Measurements from ENCODE around the gene RPL5.

Gene RPL5

DNA sequence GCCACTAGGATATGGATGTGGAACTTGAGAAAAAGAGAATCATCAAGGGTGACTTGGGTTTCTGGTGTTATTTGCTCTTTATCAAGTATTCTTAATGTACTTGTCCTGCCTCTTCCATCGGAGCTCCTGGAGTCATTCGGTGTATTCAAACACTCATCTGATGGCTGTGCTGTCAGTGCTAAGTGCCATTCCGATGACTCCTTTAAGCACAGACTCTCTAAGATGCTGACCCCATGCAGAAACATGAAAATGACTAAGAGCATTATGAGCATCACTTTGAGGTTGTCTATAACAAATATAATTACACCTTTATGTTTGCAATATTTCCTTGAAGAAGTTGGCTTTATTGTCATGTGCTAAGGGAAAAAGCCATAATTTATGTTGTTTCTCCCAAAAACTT is 11.3 kb upstream of the RPL5 start:
- no peak for DNase-seq

DNA sequence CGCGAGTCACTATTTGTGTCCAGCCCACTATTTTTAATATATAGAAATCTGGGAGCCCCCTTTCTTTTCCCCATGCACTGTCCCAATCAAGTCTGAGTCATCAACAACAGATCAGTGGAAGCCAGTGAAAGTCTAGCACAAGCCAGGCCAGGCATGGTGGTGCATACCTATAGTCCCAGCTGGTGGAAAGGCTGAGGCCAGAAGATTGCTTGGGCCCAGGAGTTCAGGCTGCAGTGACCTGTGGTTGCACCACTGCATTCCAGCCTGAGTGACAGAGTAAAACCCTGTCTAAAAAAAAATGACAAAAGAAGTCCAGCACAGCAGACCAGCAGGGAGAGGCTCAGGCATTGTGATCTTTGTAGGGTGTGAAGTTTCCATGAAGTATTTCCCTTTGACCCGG is 9.0 kb upstream of the RPL5 start:
- peak; percentile 52 for DNase-seq

DNA sequence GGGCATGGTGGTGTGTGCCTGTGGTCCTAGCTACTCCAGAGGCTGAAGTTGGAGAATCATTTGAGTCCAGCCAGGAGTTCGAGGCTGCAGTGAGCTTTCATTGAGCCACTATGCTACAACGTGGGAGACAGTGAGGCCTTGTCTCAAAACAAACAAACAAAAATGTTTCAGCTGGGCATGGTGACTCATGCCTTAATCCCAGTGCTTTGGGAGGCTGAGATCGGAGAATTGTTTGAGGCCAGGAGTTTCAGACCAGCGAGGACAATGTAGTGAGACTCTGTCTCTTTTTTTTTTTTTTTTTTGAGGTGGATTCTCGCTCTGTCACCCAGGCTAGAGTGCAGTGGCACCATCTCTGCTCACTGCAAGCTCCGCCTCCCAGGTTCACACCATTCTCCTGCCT is 5.0 kb upstream of the RPL5 start:
- no peak for DNase-seq

DNA sequence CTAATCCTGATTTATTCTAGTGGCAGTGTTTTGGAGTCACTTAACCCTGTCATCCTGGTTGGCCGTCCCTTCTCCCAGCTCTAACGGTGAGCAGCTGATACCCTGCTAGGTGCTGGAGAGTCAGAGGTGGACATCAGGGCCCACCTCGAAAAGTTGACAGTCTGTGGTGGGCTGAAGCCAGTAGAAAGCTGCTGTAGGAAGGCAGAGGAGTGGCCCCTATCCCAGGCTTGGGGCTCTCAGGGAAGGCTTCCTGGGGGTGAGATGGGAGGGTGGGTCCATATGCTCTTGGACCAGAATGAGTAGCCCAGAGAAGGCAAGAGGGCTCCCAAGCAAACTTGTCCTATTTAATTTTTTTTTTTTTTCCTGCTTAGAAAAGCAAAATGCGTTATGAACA is 475 bp upstream of the RPL5 start:
- DNase-seq, result no peak

DNA sequence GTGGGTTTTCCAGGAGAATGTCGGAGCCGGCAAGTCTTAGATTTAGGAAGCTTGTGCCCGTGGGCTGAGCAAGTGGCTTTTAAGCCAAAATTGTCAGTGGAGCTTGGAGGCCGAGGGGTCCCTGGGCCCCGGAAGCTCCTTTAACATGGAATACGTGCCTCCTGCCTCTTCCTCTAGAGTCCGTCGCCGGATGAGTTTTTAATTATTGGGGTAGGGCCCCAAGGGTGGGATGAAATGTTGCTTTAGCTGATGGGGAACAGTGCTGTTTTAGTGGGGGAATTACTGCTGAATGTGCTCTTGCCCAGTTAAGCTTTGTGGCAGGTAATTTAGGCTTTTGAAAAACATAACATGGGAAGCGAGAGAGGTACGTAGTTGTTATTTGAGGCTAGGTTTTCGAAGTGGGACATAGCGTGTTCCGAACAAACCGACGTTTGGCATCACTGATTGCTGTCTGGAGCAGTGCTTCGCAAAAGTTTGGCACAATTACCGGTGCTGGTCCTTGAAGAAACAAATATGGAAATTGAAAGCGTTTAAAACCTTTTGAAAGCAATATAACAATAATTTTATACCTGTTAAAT is 786 bp downstream of the RPL5 start:
- peak; percentile 16 for DNase-seq

DNA sequence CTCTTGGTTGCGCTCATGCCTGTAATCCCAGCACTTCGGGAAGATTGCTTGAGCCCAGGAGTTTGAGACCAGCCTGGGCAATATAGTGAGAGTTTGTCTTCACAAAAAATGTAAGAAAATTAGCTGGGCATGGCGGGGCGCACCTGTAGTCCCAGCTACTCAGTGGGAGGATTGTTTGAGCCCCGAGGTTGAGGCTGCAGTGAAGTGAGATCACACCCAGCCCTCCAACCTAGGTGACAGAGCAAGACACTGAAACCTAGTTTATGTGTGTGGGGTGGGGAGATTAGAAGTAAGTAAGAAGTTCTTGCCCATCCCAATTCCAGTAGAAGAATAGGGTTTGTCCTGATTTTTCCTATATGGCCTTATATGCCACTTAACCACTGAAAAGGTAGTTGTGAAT is 2.0 kb downstream of the RPL5 start:
- no peak for DNase-seq

DNA sequence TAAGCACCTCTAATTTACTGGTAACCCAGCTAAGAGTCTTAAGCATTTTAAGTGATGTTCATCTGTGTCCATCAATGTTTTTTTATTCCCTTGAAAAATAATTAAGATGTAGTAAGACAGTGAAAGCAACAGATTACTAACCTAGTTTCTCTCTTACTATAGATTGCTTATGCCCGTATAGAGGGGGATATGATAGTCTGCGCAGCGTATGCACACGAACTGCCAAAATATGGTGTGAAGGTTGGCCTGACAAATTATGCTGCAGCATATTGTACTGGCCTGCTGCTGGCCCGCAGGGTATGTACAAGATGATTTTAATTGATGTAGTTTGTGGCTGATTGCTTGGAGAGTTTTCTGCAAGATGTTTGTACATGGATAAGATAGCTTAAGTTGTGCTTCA is 2.8 kb downstream of the RPL5 start:
- no peak for DNase-seq

DNA sequence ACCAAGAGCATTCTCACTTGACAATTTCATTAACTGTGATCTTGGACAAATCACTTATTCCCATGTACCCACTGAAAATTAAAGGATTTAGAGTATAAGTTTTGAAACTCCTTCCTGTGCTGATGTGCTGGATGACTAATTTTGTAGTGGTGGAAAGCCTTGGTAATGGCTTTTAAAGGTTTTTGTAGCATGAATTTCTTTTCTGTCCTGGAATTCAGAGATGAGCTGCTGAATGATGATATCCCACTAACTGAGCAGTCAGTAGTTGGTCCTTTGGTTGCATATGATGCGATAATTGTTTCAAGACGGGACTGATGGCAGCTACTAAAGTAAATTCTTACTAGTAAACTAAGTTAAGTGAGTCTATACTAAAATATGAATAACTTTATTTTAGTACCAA is 5.2 kb downstream of the RPL5 start:
- DNase-seq, result no peak

DNA sequence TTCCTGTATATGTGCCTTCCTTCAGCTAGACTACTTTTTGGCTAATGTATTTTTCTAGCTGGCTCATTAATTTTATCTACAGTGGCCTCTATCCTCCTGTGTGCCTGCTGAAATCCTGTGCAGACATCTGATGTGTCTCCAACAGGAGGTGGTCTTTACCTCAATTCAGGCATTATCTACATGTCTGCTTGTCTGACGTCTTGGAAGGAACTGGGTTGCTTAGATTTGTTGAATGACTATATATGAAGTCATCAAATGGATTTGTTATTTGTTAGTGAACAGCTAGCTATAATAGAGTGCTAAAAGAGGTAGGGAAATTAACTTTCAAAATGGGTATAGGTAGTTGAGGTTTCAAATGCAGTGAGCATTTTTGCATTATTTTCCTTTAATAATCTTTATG is 6.7 kb downstream of the RPL5 start:
- DNase-seq, result no peak

DNA sequence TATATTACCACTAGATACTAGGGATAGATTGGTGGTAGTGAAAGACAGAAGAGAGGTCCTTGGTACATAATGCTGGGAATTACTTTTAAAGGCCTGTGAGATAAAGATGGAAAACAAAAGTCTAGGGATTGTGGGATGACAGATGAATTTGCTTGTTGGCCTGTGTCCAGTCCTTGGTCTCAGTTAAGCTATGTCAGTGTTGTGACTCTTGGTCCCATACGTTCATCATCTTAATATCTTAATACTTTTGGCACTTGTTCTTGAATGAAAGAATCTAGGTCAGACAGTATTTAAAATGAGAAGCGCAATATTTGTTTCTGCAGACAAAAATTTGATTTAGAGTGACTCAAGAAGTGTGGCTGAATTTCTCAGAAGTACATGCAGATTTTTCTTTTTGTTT is 7.6 kb downstream of the RPL5 start:
- DNase-seq, result no peak

DNA sequence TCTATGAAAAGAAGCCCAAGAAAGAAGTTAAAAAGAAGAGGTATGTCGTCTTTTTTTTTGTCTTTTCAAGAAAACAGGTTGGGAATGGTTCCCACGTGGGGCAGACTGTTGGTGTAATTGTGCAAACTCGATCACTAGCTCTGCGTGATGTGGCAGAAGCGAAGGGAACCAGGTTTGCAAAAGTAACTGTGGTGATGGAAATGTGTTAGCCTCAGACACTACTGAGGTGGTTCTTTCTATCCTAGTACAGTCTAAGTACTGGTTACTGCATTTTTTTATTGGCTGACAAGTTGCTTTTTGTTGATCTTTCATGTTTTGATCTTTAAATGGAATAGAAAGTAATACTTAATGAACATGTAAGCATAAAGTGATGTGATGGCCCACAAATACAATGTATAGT is 8.8 kb downstream of the RPL5 start:
- no peak for DNase-seq

DNA sequence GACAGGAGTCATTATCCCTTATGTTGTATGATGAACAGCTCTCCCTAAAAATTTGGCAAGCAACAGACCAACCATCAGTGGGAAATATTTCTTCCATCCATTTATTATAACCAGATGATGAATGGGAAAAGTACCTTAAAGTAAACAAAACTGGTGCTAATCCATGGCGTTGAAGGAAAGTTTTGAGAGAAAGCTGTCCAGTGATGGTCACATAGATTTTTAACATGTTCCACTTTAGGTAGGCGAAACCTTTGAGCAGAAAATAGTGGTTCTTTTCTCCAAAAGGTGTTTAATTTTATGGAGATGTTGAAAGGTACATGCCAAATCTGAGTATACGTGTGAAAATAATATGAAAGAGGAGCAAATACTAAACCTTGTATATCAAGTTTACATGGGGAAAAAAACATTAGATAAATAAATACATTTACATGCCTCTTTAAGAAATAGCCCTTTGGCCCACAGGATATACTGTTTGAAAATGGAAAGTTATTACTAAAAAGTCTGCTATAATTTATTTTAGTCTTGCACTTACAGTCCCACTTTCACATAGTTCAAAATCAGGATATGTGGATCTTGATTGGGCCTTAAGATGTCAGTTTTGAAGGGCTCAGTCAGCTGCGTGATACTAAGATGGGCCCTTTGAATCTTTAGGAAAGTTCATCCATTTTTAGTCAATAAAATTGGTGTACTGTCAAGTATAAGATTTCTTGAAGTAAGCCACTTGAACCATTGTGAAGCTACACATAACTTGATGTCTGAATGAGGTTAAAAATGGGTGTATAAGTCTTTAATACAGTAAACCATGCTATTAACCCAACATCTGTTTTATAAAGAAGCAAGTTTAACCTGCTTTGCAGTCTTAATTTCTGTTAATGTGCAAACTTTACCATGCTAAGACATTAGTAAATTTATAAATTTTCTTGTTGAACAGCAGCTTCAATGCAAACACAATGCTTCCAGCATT is 10.5 kb downstream of the RPL5 start:
- DNase-seq, result no peak

DNA sequence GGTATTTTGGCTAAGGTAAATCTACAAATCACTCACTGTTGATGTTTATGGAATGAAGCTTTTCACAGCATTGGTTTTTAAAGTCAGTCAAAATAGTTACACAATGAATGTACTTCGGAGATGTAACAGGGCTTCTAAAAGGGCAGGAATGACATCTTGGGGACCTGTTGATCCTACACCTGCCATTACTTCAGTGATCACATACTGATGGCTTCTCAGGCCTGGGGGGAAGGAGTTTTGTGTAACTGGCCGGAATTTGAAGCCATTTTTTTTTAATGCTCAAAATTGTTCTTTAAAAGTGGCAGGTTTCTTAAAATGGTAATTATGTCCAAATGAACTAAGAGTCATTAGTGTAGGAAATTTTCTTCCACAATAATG is 11.2 kb downstream of the RPL5 start:
- no peak for DNase-seq

DNA sequence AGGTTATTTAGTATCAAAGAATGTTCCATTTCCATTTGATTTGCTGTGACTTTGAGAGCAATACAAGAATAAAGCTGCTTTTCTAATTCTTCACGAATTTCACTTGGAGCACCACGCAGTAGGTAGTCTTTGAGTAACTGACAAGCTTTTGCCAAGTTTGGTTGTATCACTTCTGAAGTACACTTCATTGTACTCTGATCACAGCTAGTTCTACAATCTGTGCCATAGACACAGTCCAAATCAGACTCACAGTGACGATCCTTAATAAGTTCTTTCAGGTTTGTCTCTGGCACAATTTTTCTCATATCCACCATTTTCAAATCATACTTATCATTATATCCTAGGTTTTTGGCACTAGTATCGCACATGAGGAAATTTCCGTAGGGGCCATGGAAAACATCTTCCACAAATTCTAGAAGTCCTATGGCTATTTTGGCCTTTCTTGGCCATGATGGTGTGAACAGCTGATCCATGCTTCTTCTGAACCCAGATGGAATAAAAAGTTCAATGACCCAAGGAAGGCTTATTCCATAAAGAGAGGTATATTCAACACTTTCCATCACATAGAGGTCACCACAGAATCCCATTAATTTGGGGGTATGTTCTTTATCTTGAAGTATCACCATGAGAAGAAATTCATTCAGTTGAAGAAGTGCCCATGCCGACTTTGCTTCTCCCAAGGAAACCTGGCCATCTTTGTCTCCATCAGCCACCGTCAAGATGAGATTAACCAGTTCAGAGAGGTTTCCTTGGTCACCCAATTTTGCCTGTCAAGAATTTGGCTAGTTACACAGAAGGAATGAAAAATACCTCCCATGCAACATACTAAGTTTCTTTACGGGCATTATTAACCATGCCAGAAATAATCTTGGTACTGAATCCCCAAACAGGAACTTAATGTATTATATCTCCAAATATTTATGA is 11.9 kb downstream of the RPL5 start:
- DNase-seq, result no peak

DNA sequence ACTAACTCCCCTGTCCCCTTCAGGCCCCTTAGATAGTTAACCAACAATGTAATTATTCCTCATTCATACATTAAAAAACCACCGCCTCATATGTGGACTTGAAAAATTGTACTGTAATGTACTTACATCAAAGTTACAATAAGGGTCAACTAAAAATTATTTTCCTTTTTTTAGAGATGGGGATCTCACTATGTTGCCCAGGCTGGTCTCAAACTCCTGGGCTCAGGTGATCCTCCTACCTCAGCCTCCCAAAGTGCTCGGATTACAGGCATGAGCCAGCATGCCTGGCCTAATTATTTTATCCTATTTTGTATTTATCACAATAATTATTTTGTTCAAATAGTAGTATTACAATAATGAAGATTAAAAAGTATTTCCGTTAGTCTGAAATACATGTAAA is 12.6 kb downstream of the RPL5 start:
- no peak for DNase-seq

DNA sequence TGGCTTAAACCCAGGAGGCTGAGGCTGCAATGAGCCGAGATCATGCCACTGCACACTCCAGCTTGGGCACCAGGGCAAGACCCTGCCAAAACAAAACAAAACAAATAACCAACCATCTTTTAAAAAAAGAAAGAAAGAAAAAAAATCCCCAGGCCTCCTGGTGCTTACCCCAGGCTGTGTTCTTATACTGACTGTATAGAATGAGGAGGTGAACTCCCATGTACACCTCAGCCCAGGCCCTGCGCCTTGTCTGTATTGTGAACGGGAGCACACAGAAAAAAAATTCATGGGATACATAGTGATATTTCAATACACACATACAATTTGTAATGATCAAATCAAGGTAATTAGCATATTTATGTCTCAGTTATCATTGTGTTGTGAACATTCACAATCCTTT is 14.1 kb downstream of the RPL5 start:
- DNase-seq, result no peak

DNA sequence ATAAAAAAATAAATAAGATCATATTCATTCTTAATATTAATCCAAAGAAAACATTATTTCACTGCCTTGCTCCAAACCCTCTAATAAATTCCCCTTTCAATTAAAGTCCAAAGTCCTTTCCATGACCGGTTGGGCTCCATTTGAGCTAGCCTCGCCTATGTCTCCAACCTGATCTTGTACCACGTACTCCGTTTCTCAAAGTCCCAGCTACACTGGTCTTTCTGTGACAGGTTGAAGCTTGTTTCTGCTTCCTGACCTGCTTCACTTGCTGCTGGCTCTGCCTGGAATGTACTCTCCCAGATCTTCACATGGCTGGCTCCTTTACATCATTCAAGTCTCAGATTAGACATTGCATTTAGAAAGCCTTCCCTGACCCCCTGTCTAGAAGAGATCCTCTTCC is 16.4 kb downstream of the RPL5 start:
- DNase-seq, result no peak

DNA sequence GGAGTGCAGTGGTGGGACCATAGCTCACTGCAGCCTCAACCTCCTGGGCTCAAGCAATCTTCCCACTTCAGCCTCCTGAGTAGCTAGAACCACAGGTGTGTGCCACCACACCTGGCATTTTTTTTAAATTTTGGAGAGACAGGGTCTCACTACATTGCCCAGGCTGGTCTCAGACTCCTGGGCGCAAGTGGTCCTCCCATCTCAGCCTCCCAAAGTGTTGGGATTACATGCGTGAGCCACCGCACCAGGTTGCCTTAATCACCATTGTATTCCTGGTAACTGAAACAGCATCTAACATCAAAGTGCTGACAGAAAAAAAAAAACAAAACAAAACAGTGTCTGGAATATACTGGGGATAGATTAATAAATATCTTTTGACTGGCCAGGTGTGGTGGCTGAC is 18.2 kb downstream of the RPL5 start:
- no peak for DNase-seq

DNA sequence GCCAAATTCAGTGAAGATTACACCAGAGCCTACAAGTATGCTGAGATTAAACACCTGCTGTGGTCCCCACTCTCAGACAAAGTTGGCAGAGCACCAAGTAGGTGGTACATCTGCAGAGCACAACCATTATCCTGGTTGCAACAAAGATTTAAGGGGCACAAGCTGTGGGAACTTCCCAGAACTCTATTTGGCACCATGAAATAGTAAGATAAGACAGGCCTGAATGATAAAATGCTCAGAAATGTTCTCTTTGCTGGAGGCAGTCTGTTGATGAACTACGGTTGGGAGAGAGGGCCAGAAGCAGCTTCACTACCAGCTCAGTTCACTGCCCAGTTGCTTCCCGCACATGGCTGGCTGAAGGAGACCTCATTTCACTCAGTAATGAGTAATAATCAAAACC is 19.9 kb downstream of the RPL5 start:
- DNase-seq, result no peak

DNA sequence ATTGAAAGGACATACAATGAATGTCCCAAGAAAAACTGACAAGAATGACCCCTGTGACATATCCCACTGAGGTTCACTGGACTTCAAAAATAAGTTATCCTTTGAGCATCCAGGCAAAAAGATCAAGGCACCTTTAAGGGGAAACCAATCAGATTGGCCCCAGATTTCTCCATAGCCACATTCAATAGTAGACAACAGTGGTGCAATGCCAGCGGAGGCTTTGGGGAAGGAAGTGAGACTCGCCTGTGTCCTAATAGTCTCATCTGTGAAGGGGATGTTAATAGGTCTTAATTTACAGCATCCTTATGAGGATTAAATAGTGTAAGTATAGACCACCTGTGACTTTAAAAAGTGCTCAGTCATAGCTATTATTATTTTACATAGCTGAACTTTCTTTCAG is 21.5 kb downstream of the RPL5 start:
- DNase-seq, result peak; percentile 84

DNA sequence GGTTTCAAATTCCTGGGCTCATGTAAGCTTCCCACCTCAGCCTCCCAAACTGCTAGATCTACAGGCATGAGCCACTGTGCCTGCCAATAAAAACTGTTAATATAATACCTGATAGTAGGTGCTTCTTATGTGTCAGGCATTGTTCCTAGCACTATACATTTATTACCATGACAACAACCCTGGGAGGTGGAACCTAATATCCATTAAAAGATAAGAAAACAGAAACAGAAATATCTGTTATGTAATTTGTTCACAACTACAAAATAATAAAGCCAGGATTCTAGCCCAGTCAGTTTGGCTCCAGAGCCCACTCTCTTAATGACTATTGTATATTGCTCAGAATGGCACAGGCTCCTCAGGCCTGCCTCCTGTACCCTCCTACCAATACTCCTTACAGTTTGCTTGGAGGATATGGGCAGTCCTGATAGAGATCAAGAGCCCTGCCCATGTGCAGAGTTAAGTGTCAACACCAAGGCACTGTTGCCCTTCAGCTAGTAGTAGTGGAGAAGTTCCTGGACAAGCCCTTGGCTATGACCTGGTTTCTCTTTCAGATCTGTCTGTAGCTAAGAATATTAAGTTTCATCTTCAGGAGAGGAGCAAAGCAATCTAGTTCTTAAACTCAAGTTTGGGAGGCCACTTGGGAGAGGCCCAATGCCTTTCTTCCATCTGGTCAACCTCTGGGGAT is 22.4 kb downstream of the RPL5 start:
- peak; percentile 57 for DNase-seq

DNA sequence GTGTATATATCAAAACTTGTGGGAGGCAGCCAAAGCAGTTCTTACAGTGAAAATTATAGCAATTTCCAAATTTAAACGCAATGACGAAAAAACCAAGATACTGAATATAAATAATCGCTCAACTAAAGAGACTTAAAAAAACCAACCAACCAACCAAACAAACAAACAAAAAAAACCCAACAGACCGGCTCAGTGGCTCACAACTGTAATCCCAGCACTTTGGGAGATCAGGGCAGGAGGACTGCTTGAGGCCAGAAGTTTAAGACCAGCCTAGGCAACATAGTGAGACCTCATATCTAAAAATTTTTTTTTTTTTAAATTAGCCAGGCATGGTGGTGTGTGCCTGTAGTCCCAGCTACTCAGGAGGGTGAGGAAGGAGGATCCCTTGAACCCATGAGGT is 23.4 kb downstream of the RPL5 start:
- no peak for DNase-seq

DNA sequence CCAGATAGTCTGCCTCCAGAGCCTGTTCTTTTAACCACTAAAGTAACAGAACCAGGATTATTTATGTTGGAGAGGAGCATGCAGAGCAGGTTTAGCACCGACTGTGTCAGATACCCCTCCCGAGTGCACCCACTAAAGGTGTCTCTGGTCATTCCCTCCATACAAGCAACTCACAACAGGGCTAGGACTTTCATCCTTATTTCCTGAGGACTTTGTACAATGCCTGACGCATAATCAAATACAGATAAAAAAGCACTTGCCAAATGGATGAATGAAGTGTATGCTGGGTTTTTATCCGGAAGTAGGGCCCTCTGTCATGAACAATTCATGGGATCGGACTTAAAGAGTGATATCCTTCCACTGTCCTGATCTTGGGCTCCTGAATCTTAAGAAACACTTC is 26.0 kb downstream of the RPL5 start:
- no peak for DNase-seq
